ENCODE results near the gene PCLO.

Gene PCLO, protein sequence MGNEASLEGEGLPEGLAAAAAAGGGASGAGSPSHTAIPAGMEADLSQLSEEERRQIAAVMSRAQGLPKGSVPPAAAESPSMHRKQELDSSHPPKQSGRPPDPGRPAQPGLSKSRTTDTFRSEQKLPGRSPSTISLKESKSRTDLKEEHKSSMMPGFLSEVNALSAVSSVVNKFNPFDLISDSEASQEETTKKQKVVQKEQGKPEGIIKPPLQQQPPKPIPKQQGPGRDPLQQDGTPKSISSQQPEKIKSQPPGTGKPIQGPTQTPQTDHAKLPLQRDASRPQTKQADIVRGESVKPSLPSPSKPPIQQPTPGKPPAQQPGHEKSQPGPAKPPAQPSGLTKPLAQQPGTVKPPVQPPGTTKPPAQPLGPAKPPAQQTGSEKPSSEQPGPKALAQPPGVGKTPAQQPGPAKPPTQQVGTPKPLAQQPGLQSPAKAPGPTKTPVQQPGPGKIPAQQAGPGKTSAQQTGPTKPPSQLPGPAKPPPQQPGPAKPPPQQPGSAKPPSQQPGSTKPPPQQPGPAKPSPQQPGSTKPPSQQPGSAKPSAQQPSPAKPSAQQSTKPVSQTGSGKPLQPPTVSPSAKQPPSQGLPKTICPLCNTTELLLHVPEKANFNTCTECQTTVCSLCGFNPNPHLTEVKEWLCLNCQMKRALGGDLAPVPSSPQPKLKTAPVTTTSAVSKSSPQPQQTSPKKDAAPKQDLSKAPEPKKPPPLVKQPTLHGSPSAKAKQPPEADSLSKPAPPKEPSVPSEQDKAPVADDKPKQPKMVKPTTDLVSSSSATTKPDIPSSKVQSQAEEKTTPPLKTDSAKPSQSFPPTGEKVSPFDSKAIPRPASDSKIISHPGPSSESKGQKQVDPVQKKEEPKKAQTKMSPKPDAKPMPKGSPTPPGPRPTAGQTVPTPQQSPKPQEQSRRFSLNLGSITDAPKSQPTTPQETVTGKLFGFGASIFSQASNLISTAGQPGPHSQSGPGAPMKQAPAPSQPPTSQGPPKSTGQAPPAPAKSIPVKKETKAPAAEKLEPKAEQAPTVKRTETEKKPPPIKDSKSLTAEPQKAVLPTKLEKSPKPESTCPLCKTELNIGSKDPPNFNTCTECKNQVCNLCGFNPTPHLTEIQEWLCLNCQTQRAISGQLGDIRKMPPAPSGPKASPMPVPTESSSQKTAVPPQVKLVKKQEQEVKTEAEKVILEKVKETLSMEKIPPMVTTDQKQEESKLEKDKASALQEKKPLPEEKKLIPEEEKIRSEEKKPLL (N-terminal part only)

DNA sequence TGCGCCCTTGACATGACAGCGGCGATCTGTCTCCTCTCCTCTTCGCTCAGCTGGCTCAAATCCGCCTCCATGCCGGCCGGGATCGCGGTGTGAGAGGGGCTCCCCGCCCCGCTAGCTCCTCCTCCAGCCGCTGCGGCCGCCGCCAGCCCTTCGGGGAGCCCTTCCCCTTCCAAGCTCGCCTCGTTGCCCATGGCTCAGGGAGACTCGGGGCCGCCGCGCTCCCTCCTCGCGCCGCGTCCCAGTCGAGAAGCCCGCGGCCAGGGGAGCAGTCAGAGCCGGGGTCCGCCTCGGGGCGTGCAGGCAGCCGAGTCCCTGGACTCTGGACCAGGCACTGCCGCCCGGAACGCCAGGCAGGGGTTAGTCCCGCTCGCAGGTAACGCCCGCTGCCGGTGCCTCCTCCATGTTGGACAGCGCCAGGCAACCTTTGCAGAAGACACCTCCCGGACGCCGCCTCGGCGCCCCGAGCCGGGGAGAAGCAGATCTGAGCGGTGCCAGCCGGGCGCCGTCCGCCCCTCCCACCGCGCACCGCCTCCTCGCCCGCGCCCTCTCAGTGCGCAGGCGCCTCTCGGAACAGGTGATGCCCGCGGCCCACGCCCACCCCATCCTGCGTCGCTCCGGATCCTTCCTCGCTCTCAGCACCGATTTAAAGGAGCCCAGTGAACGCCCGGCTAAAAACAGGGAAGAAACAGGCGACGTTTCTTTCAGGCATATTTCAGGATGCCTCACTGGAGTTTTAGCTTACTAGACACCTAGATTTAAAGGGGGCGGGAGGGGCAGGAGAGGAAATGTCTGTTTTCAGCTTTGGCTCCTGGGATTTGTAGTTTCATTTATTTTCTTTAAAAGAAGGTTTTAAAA, at the start of gene PCLO:
PCLO (minus strand) TSS at position 483 of the 855 bp plus-strand sequence; CDS start at position 191, 292 bp downstream.
- no peak for FAIRE-seq

DNA sequence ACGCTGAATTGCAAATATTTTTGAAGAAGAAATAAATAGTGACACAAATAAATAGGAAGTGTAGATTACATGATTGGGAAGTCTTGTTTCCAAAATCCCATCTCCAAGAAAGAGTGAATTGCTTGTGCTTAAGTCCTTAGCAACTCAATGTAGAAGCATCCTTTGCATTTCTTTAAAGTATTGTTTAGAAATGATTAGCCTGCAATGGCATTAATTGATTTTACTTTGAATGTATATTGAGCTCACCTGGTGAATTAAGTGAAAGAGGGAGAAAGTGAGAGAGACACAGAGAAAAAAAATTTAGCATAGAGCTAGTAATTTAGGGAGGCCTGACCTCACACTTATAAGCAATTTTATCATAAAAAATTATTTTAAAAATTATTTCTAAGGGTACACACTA, 49.0 kb upstream of the PCLO start:
- FAIRE-seq: no peak

- FAIRE-seq: no peak
Observed at GRCh38 chr7:83210479-83210878, 47.8 kb upstream of the PCLO start.

DNA sequence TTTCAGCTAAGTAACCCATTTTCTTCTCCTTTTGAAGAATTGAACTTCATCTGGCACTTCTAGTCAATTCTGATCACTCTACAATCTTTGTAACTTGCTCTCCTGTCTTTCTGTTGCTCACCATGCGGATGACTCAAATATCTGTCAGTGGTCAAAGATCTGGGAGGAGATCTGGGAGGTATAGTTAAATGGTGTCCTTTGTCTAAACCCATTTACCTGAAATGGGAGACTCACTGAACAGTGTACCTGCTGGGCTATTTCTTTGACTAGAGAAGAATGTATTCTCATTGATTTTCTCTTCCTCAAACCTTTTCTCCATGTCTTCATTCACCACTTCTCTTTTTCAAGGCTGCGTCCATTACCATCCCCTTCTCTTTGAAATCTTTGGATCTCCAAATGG, 42.0 kb upstream of the PCLO start:
- no peak for FAIRE-seq

GRCh38 chr7:83201355-83201754, 38.7 kb upstream of the PCLO start:
- no peak for FAIRE-seq

DNA sequence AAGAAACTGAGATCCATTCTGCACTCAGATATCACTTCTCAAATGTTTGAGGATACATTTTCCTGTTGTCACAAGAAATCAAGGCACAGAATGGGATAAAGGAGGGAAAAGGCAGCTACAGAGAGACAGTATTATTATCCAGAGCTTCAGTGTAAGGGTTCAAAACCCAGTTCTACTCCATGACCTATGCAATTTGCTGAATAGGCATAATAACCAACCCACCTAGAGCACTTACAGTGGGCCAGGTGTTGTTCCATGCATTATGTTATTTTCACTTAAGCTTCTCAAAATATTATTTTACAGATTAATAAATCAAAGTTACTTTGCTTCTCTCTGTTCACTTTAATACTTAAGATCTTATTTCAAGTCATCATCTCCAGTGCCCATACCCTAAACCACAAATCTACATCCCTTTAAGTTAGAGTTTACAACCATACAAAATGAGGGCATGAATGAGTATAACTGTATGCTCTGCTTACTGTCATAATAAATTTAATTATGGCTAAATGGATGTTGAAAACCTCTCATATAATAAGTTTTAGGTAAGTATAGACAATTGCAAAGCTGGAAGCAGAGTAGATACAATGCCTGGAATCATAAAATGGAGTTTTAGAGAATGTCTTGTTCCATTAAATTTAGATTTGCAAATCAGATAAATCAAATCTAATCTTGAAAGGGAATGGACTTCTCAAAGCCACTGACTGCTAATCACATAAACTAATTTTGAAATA, 28.1 kb upstream of the PCLO start:
- FAIRE-seq: no peak

- no peak for FAIRE-seq
Observed at GRCh38 chr7:83178796-83179195, 16.1 kb upstream of the PCLO start.

- FAIRE-seq: no peak
Observed at GRCh38 chr7:83178066-83178465, 15.4 kb upstream of the PCLO start.

GRCh38 chr7:83173664-83174063, 11.0 kb upstream of the PCLO start:
- FAIRE-seq: no peak

GRCh38 chr7:83166781-83167180, 4.1 kb upstream of the PCLO start:
- no peak for FAIRE-seq

DNA sequence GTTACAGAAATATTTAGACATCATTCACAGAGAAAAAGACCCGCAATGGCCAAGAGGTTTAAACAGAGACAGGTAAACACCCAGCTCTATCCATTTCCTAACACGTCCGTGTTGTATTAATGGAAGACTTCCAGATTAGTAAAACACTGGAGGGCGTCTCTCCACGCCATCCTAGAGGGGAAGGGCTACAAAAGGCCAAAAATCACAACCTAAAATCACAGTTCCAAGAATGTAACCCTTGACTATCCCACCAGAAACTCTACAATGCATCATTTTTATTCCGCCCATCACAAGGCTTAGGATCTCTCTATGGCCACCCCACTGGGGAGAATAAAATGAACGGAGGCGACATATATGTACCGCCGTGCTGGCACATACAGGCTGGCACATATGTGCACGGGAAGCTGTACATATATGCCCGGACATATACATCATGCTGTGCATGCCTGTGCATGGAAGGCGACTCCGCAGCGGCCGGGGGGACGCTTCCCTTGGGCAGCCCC, 734 bp downstream of the PCLO start:
- FAIRE-seq: no peak

- FAIRE-seq: no peak
Observed at GRCh38 chr7:83161186-83161585, 1.5 kb downstream of the PCLO start.

DNA sequence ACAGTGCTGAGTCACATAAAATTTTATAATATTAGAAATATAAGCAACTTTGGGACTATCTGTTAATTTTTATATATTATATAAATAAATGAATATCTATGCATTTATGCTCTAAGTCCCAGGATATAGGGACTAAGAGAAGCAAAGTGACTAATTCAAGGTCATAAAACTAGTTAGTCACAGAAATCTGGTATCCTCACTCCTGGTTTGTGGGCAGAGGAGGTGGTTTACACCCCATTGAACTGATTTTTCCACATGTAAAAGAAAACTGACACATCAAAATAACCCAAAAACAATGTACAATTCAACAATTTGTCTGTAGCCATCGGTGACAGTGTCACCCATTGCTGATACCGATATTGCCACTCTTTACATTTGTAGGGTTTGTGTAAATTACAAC, 3.0 kb downstream of the PCLO start:
- no peak for FAIRE-seq

- FAIRE-seq: no peak
Observed at GRCh38 chr7:83156006-83156405, 6.7 kb downstream of the PCLO start.

DNA sequence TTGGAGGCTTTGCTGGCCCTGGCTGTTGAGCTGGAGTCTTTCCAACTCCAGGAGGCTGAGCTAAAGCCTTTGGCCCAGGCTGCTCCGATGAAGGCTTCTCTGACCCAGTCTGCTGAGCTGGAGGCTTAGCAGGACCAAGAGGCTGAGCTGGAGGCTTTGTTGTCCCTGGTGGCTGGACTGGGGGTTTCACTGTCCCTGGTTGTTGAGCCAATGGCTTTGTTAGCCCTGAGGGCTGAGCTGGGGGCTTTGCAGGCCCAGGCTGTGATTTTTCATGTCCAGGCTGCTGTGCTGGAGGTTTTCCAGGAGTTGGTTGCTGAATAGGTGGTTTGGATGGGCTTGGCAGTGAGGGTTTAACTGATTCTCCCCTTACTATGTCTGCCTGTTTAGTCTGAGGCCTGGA, 7.3 kb downstream of the PCLO start:
- no peak for FAIRE-seq

GRCh38 chr7:83153419-83153818, 9.3 kb downstream of the PCLO start:
- FAIRE-seq: no peak

GRCh38 chr7:83150310-83150709, 12.4 kb downstream of the PCLO start:
- FAIRE-seq: no peak

- no peak for FAIRE-seq
Observed at GRCh38 chr7:83149466-83149865, 13.2 kb downstream of the PCLO start.

- FAIRE-seq: no peak
Observed at GRCh38 chr7:83148776-83149175, 13.9 kb downstream of the PCLO start.

- FAIRE-seq: no peak
Observed at GRCh38 chr7:83143107-83143506, 19.6 kb downstream of the PCLO start.

GRCh38 chr7:83142365-83142764, 20.3 kb downstream of the PCLO start:
- no peak for FAIRE-seq
